HG03342 (cell line): Measurements from ENCODE around the gene MYO1D.
"Not testable (repeated sequence)": the region's sequence is repeated elsewhere in the genome, so short reads cannot be mapped to it uniquely, and the experiment has no call there.

ENCODE experiments used
- ATAC-seq: cut with Tn5 transposase; IDR thresholded peaks from one replicate; pipeline ENCODE4 v1.9.1; 2021; ENCODE audit warnings: mild to moderate bottlenecking, moderate library complexity; ENCODE audit not compliant: unreplicated experiment

The MYO1D gene

DNA sequence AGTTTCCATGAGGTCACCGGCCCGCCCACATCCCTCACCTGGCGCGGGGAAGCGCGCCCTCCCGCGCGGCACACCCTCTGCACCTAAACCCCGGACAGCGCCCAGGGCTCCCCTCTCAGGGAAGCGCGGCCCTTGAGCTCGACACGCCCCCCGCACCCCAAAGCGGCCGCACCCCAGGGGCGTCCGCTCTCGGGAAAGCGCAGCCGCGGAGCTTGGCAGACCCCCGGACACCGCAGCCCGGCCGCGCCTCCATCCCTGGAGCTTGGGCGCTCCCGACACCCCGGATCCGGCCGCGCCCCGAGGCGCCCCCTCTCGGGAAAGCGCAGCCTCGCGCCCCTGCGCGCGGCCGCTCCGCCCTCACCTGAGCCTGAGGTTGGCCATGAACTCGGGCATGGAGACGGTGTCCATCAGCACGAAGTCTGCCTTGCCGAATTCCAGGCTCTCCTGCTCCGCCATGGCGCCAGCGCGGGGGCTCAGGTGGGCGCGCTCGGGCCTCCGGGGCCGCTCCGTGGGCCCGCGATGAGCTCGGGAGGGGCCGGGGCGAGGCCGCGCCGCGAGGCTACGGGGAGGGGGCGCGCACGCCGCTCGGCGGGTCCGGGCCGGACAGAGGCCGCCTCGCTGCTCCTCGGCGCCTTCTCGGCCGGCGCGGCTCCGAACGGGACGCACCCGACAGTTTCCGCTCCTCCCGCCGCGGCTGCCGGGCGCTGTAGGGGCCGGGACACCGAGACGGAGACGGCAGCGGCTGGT lies at the start of gene MYO1D:
Gene MYO1D (minus strand): TSS at position 708 of the 747 bp plus-strand sequence. CDS start 252 bp downstream, at position 456.
- peak; percentile 44 for ATAC-seq

DNA sequence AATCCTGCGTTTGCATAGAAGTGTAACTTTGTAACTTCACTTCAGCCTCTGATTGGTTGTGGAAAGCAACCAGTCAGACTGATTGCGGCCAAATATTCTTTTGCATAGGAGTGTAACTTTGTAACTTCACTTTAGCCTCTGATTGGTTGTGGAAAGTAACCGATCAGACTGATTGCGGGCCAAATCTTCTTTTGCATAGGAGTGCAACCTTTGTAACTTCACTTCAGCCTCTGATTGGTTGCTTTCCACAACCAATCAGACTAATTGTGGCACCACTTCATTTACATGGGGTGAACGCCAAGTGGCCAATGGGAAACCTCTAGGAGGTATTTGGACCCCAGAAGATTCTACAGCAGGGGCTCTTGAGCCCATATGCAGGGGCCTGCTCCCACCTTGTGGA lies 49.3 kb upstream of the MYO1D start:
- no peak for ATAC-seq

DNA sequence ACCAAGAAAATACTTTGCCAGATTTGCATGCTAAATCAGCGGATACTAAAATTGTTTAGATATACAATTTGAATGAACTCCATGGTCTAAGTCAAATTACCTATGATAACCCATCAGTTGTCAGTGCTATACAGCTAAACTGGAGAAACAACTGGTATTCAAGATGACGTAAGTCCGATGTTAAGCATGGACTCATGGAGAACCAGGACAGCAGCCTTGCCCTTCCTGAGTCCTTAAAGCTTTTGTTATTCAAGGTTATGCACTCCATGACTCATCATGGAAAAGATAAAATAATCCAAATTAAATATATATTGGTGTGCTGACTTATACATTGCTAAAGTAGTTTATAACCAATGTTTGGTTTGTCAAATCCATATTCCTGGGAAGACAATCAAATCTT lies 47.0 kb upstream of the MYO1D start:
- not testable (repeated sequence) for ATAC-seq

DNA sequence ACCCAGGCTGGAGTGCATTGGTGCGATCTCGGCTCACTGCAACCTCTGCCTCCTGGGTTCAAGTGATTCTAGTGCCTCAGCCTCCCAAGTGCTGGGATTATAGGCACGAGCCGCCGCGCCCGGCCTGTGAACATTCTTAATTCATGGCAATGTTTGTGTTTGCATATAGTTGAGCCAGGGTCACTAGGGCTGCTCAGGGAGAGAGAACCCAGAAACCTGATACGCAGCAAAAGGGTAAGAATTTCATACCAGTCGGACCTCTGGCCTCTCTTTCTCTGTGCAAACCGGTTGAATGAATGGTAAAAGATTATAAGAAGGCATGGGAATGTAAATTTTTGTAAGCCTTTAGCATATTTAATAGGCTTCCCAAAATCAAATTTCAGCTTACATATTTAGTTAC lies 44.1 kb upstream of the MYO1D start:
- no peak for ATAC-seq

DNA sequence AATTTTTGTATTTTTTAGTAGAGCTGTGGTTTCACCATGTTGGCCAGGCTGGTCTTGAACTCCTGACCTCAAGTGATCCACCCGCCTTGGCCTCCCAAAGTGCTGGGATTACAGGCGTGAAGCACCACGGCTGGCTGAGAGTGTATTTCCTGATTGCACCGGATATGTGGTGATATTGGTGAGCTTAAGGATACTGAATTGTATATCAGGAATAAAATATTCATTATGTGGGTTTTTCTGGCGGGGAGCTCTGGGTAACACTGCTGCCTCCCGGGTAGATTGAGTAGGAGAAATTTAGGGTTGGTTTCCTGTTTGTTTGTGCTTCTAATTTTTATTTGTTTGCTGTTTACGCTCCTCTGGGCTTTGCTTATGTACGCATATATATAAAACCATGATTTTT lies 43.4 kb upstream of the MYO1D start:
- no peak for ATAC-seq

DNA sequence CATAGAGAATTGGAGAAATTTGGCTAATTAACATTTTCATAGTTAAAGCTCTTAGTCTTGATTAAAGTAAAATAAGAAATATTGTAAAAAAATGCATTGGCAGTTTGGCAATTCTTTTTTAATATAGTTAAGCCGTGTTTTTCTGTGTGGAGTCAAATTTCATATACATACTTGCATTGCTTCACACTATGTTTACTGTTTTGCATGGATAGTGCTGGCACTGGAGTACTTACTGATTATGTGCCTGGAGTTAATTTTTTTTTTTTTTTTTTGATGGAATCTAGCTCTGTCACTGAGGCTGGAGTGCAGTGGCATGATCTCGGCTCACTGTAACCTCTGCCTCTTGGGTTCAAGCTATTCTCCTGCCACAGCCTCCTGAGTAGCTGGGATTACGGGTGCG lies 43.0 kb upstream of the MYO1D start:
- not testable (repeated sequence) for ATAC-seq

DNA sequence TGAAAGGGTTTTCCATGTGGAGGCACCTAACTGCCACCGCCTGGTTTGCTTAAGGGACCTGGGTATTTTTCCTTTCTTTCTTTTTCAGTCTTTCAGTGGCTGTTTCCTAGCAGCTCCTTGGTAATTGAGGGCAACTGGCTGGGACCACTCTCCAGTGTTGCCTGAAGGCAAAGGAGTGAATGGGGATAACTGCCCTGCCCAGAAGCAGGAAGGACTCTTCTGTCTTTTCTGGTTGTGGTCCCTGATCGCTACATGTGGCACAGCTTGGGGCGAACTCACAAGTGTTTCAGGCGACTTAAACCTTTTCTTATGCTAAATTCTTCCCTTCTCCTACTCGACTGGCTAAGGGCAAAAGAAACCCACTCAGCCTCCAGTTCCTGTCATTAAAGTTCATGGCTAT lies 40.9 kb upstream of the MYO1D start:
- no peak for ATAC-seq

DNA sequence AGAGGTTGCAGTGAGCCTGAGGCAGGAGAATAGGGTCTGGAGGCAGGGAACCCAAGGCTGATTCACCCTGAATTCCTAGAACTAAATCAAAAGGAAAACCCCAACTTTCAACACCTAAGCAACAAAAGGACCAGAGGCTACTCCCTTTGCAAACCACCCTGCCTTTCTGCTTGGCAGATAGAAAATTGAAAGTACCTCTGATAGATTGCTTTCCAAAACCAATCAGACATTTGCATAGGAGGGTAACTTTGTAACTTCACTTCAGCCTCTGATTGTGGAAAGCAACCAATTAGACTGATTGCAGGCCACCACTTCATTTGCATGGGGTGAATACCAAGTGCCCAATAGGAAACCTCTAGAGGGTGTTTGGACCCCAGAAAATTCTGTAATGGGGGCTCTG lies 40.2 kb upstream of the MYO1D start:
- ATAC-seq = no peak

DNA sequence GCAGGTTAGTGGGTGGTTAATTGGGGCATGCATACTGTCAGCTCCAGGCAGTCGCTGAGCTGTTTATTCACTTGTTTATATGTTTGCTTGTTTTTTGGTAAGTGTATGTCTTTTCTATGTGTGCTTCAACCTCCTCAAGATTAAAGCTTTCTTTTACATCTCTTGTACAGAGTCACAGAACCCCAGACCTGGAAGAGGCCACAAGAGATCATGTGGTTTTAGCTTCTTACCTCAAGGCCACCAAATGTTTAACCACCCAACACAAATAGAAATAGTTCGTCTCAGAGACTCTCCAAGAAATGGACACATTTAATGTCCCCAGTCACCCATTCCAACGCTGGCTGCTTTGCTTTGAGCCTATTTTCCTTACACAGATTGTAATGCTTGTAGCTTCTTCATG lies 39.2 kb upstream of the MYO1D start:
- no peak for ATAC-seq

DNA sequence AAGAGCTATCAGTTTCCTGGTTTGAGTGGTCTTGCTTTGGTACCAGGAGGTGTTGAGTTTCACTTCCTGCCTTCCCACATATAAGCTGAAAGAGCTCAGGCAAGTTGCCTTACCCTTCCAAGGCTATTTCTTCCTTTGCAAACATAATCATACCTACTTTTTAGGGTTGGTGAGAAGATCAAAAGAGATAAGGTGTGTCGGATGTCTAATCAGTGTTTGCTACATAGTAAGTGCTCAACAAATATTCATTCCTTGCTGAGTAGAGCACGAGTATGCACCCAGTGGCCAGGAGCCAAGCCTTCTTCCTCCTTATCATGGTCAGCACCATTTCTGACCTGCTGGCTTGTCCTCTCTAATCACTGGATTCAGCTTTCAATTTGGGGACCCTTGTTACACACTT lies 38.3 kb upstream of the MYO1D start:
- ATAC-seq = no peak

DNA sequence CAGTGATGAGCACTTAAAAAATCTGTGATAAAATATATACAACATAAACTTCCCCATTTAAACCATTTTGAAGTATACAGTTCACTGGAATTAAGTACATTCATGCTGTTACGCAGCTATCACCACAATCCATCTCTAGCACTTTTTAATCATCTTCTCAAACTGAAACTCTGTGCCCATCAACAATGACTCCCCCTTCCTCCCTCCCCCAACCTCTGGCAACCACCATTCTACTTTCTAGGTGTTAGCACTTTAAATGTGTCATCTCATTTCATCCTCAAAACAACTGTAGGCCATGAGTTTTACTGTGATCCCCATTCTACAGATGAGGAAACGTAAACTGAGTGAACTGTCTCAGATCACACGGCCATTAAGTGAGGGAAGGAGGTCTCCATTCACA lies 37.3 kb upstream of the MYO1D start:
- no peak for ATAC-seq

DNA sequence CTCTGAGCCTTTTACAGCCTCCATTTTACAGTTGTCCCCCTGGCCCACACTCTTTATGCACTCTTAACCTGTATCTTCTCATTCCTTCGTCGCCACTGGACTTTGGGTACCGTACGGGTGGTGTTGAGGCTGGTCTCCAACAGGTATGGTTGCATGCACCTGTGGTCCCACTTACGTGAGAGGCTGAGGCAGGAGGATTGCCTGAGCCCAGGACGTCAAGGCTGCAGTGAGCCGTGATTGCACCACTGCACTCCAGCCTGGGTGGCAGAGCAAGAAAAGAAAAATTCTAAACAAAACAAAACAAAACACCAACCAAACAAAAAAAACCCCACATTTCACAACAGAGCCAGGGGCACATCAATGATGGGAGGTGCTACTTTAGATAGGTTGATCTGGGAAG lies 36.7 kb upstream of the MYO1D start:
- no peak for ATAC-seq

DNA sequence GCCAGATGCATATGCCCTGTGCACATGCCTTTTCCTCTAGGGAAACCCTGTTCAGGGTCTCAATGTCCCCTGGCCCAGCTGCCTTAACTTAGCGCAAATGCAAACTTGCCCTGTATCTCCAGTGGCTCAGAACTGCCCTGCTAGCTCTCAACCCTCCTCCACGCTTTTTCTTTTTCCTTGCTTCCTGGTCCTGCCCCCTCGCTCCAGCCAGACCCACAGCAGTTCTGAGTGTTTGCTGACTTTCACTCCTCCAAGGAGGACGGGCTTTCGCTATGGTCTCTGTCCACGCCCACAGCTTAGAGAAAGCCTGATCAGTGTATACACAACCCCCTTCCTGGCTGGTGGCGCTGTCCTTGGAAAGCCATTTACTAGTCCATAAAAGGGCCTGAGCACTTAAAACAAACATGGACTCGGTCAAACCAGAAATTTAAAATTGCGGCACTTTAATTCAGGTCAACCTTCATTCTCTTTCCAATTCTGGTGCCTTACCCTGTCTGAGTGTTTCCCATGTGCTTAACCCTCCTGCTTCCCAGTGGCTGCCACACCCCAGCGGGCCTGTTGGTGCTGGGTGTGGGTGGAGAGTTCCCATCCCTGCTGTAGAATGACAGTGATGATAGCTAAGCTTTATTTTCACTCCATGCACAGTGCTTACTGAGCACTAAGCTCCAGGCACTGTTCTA lies 35.4 kb upstream of the MYO1D start:
- ATAC-seq = no peak

DNA sequence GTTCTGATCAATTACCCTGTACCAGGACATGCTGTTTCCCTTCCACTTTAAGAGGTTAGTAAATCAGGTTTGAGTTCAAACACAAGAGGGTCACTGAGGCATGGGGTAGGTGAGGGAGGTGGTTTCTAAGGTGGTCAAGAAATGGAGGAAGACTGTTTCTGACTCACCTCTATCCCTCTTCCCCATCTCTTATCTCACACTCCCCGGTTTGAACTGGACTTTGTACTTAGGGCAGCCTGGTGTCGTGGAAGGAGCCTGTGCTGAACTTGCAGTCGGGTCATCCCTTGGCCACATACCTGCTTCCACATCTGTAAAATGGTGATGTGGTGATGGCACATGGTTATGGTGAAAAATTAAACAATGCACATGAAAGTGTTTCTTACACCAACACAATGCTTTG lies 33.8 kb upstream of the MYO1D start:
- no peak for ATAC-seq

DNA sequence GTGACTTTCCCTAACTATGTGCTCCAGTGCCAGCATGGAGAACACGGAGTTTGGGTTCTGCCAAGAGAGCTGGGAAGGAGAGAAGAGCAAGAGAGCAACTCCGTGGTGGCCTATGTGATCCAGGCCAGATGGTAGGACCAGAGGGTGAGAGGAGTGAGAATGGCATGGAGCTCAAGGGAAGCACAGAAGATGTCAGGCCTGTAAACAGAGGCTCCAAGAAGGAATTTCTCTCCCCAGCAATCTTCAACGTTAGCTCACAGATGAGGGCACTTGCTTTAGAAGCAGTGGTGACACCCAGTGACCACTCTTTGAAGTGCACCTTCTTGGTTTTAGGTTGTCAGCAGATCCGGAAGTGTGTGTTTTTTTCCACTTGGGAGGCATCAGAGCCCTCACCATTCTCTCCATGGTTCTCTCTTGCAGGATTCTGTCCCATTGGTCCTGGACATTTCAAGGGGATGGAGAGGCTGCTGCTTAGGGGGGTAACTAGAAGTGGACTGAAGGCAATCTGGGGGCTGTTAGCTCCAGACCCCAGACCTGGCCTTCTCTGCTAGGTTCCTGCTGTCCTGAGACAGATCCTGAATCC lies 33.0 kb upstream of the MYO1D start:
- peak; percentile 71 for ATAC-seq

DNA sequence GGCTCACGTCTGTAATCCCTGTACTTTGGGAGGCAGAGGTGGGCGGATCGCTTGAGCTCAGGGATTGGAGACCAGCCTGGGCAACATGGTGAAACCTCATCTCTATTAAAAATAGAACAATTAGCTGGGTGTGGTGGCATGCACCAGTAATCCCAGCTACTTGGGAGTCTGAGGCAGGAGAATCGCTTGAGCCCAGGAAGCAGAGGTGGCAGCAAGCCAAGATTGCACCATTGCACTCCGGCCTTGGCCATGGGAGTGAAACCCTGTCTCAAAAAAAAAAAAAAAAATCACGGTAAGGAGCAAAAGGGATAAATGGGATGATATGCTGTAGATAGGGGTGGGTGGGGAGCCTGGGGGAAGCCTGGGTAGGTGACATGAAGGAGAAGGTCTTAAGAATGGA lies 30.7 kb upstream of the MYO1D start:
- no peak for ATAC-seq

DNA sequence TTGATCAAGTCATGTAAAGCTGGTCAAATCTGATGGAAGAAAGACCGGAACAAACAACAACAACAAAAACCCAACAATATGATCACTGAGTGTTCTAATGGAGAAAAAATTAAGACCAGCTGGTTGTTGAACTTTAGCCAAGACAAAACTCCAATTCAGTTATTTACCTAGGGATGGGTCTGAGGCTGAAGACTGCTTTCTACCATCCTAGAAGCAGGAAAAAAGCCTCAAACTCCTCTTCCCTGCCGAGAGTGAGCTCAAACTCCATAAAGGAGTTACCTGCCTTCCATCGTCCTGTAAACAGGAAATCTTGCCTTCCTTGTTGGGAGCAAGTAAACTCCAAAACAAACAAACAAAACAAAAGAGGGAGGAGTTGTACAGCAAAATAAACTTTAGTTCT lies 28.0 kb upstream of the MYO1D start:
- ATAC-seq = no peak

DNA sequence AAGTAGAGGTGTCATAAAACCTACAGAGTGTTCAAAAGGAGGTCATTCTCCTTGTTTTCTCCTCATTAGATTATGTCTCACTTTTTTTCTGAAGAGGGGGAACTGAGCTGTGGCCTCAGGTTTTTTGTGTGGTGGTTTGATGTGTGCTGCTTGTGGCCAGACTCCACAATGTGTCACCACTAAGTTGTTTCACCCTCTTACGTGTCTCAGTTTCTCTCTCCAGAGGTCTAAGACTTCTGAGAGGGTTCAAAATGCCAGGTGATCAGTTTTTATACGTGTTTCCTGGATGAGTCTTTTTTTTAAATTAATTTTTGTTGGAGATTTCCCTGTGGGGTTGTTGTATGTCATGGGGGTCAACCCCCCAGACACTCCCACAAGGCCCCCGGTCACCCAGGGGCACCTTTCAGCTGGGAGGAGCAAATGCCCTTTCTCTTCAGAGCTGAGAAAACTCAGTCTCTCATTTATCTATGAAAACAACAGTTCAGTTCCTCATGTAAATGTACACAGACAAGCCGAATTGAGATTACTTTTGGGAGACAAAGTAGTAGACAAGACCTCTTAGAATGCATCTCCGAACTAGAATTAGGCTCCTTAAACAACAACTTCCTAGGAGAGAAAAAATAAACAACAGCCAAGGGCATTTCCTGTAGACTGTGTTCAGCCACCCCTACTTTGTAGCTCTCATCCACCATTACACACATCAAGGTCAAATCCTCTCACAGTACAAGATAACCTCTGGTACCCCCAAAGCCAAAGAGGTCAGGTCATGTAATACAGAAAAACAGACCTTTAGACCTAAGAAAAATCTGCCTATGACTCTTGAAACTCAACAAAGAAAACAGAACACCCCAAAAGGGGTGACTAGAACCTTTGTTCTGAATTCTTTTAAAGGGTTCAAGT lies 27.1 kb upstream of the MYO1D start:
- ATAC-seq = no peak

DNA sequence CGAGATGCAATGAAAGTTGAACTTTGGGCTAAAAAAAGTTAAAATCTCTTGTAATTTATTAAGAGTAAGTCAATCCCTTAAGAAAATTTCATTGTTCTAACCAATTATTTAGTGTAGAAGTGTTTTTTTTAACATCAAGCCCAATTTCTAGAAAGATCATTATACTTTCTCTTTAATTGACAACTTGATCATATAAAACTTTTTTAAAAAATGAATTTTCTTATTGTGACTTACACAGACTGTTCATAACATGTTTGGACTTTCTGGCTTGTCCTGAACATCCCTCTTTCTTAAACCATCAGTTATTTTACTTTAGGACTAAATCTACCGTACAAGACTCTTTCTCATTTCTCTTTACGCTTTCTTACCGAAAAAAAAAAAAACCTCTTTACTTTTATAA lies 24.8 kb upstream of the MYO1D start:
- ATAC-seq = no peak

DNA sequence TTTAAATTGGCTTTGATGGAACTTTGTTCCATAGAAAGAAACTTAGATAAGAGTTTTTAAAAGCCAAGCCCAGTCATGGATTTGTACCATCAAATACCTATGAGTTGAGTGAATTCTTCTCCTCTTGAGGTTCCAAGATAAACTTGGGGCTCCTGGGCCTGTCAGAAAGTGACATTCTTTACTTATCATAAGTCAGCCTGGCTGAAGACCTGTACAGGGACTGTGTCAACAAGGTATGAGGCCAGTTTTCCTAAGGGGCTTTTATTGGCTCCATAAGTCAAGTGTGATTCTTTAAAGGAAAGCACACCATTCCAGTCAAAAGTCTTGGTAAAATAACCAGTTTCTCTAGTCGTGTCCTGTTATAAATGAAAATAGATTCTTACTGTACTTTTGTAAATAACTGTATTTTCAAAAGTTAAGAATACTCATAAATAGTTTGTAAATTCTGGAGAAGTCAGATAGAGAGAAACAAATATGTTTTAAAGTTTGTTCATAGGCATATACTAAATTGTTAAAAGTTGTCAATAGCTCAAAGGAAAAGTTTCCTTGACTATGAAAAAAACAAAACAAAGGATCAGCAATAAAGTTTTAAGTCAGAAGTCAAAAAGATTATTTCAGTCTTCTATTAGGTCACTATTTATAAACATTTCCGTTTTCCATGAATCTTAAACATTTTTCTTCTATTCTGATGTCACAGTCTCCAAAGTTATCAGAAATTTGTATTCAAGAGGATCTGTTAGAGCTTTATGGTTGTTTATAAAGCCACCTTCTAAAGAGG lies 22.5 kb upstream of the MYO1D start:
- no peak for ATAC-seq
